ENCODE data around the gene CYB5B.

The CYB5B gene

GRCh38 chr16:69486272-69486671, 61.9 kb downstream of the CYB5B start:
- no CpG with 5 or more reads among the region's 5 CpGs for WGBS (ENCODE audit: insufficient coverage, insufficient read length)
- Histone ChIP-seq H3K4me3 (ENCODE audit: low read length) (no peak overlapping the region), H3K27ac (ENCODE audit: low read length) (no peak overlapping the region), H3K9me3 (ENCODE audit: control insufficient read depth, insufficient read depth, low read length) (no peaks in the 10 kb centered on the region), H3K27me3 (ENCODE audit: control insufficient read depth, insufficient read depth, low read length) (no peaks in the 10 kb centered on the region; the same call in 1 of the 2 replicates), H3K36me3 (ENCODE audit: control insufficient read depth, insufficient read depth, low read length) (no peaks in the 10 kb centered on the region), H3K4me1 (ENCODE audit: control insufficient read depth, insufficient read depth, low read length) (no peaks in the 10 kb centered on the region)
- no peak for DNase-seq (ENCODE audit: low read depth, low spot score)

- no peak overlapping the region for H3K4me3 ChIP-seq (ENCODE audit: low read length)
- no peak overlapping the region for H3K27ac ChIP-seq (ENCODE audit: low read length)
- no peaks in the 10 kb centered on the region for H3K9me3 ChIP-seq (ENCODE audit: control insufficient read depth, insufficient read depth, low read length)
- no CpG with 5 or more reads among the region's 11 CpGs for WGBS (ENCODE audit: insufficient coverage, insufficient read length)
- H3K36me3 ChIP-seq (ENCODE audit: control insufficient read depth, insufficient read depth, low read length): no peaks in the 10 kb centered on the region
- no peak for DNase-seq (ENCODE audit: low read depth, low spot score)
- no peaks in the 10 kb centered on the region; the same call in 1 of the 2 replicates for H3K27me3 ChIP-seq (ENCODE audit: control insufficient read depth, insufficient read depth, low read length)
- H3K4me1 ChIP-seq (ENCODE audit: control insufficient read depth, insufficient read depth, low read length): no peaks in the 10 kb centered on the region
Observed at GRCh38 chr16:69486724-69487123, 62.3 kb downstream of the CYB5B start.

- no peak for DNase-seq (ENCODE audit: low read depth, low spot score)
- H3K4me1 ChIP-seq (ENCODE audit: control insufficient read depth, insufficient read depth, low read length): no peaks in the 10 kb centered on the region
- no peaks in the 10 kb centered on the region for H3K27me3 ChIP-seq (ENCODE audit: control insufficient read depth, insufficient read depth, low read length)
- no peaks in the 10 kb centered on the region for H3K36me3 ChIP-seq (ENCODE audit: control insufficient read depth, insufficient read depth, low read length)
- no peak overlapping the region for H3K4me3 ChIP-seq (ENCODE audit: low read length)
- no CpG with 5 or more reads among the region's 9 CpGs for WGBS (ENCODE audit: insufficient coverage, insufficient read length)
- no peaks in the 10 kb centered on the region for H3K9me3 ChIP-seq (ENCODE audit: control insufficient read depth, insufficient read depth, low read length)
- no peak overlapping the region for H3K27ac ChIP-seq (ENCODE audit: low read length)
Observed at GRCh38 chr16:69490707-69491324, 66.4 kb downstream of the CYB5B start.

GRCh38 chr16:69494991-69495392, 70.6 kb downstream of the CYB5B start:
- Histone ChIP-seq H3K4me3 (ENCODE audit: low read length) (no peak overlapping the region), H3K4me1 (ENCODE audit: control insufficient read depth, insufficient read depth, low read length) (no peaks in the 10 kb centered on the region), H3K27ac (ENCODE audit: low read length) (no peak overlapping the region), H3K27me3 (ENCODE audit: control insufficient read depth, insufficient read depth, low read length) (no peaks in the 10 kb centered on the region), H3K36me3 (ENCODE audit: control insufficient read depth, insufficient read depth, low read length) (no peaks in the 10 kb centered on the region), H3K9me3 (ENCODE audit: control insufficient read depth, insufficient read depth, low read length) (no peaks in the 10 kb centered on the region)
- no CpG with 5 or more reads among the region's 4 CpGs for WGBS (ENCODE audit: insufficient coverage, insufficient read length)
- peak; percentile 57 for DNase-seq (ENCODE audit: low read depth, low spot score)

GRCh38 chr16:69495821-69496220, 71.4 kb downstream of the CYB5B start:
- DNase-seq (ENCODE audit: low read depth, low spot score): no peak
- no peak overlapping the region for H3K4me3 ChIP-seq (ENCODE audit: low read length)
- WGBS (ENCODE audit: insufficient coverage, insufficient read length): no CpG with 5 or more reads among the region's 9 CpGs
- no peaks in the 10 kb centered on the region for H3K9me3 ChIP-seq (ENCODE audit: control insufficient read depth, insufficient read depth, low read length)
- no peaks in the 10 kb centered on the region for H3K27me3 ChIP-seq (ENCODE audit: control insufficient read depth, insufficient read depth, low read length)
- no peaks in the 10 kb centered on the region for H3K36me3 ChIP-seq (ENCODE audit: control insufficient read depth, insufficient read depth, low read length)
- no peak overlapping the region for H3K27ac ChIP-seq (ENCODE audit: low read length)
- H3K4me1 ChIP-seq (ENCODE audit: control insufficient read depth, insufficient read depth, low read length): no peaks in the 10 kb centered on the region

GRCh38 chr16:69496376-69496775, 72.0 kb downstream of the CYB5B start:
- no peaks in the 10 kb centered on the region for H3K4me1 ChIP-seq (ENCODE audit: control insufficient read depth, insufficient read depth, low read length)
- no peaks in the 10 kb centered on the region for H3K27me3 ChIP-seq (ENCODE audit: control insufficient read depth, insufficient read depth, low read length)
- no peak overlapping the region for H3K27ac ChIP-seq (ENCODE audit: low read length)
- H3K9me3 ChIP-seq (ENCODE audit: control insufficient read depth, insufficient read depth, low read length): no peaks in the 10 kb centered on the region
- WGBS (ENCODE audit: insufficient coverage, insufficient read length): no CpG with 5 or more reads among the region's 4 CpGs
- H3K36me3 ChIP-seq (ENCODE audit: control insufficient read depth, insufficient read depth, low read length): no peaks in the 10 kb centered on the region
- DNase-seq (ENCODE audit: low read depth, low spot score): no peak
- H3K4me3 ChIP-seq (ENCODE audit: low read length): no peak overlapping the region

GRCh38 chr16:69496896-69497295, 72.5 kb downstream of the CYB5B start:
- Histone ChIP-seq H3K4me1 (ENCODE audit: control insufficient read depth, insufficient read depth, low read length) (no peaks in the 10 kb centered on the region), H3K4me3 (ENCODE audit: low read length) (no peak overlapping the region), H3K9me3 (ENCODE audit: control insufficient read depth, insufficient read depth, low read length) (no peaks in the 10 kb centered on the region), H3K27ac (ENCODE audit: low read length) (no peak overlapping the region), H3K27me3 (ENCODE audit: control insufficient read depth, insufficient read depth, low read length) (no peaks in the 10 kb centered on the region), H3K36me3 (ENCODE audit: control insufficient read depth, insufficient read depth, low read length) (no peaks in the 10 kb centered on the region)
- DNase-seq (ENCODE audit: low read depth, low spot score): no peak
- no CpG with 5 or more reads among the region's 5 CpGs for WGBS (ENCODE audit: insufficient coverage, insufficient read length)

- no peak overlapping the region for H3K27ac ChIP-seq (ENCODE audit: low read length)
- no peaks in the 10 kb centered on the region for H3K27me3 ChIP-seq (ENCODE audit: control insufficient read depth, insufficient read depth, low read length)
- H3K36me3 ChIP-seq (ENCODE audit: control insufficient read depth, insufficient read depth, low read length): no peaks in the 10 kb centered on the region
- no peak overlapping the region for H3K4me3 ChIP-seq (ENCODE audit: low read length)
- no CpG with 5 or more reads among the region's 16 CpGs for whole genome bisulfite sequencing (ENCODE audit: insufficient coverage, insufficient read length)
- no peaks in the 10 kb centered on the region for H3K9me3 ChIP-seq (ENCODE audit: control insufficient read depth, insufficient read depth, low read length)
- H3K4me1 ChIP-seq (ENCODE audit: control insufficient read depth, insufficient read depth, low read length): no peaks in the 10 kb centered on the region
- DNase-seq (ENCODE audit: low read depth, low spot score): no peak
Observed at GRCh38 chr16:69497876-69498596, 73.6 kb downstream of the CYB5B start.

GRCh38 chr16:69498926-69499325, 74.5 kb downstream of the CYB5B start:
- no peak overlapping the region for H3K4me3 ChIP-seq (ENCODE audit: low read length)
- no peaks in the 10 kb centered on the region for H3K9me3 ChIP-seq (ENCODE audit: control insufficient read depth, insufficient read depth, low read length)
- no peaks in the 10 kb centered on the region for H3K27me3 ChIP-seq (ENCODE audit: control insufficient read depth, insufficient read depth, low read length)
- H3K4me1 ChIP-seq (ENCODE audit: control insufficient read depth, insufficient read depth, low read length): no peaks in the 10 kb centered on the region
- WGBS (ENCODE audit: insufficient coverage, insufficient read length): no CpG with 5 or more reads among the region's 5 CpGs
- DNase-seq (ENCODE audit: low read depth, low spot score): no peak
- no peak overlapping the region for H3K27ac ChIP-seq (ENCODE audit: low read length)
- no peaks in the 10 kb centered on the region for H3K36me3 ChIP-seq (ENCODE audit: control insufficient read depth, insufficient read depth, low read length)

GRCh38 chr16:69499541-69500230, 75.3 kb downstream of the CYB5B start:
- no peaks in the 10 kb centered on the region for H3K4me1 ChIP-seq (ENCODE audit: control insufficient read depth, insufficient read depth, low read length)
- no CpG with 5 or more reads among the region's 11 CpGs for WGBS (ENCODE audit: insufficient coverage, insufficient read length)
- no peaks in the 10 kb centered on the region for H3K27me3 ChIP-seq (ENCODE audit: control insufficient read depth, insufficient read depth, low read length)
- H3K27ac ChIP-seq (ENCODE audit: low read length): no peak overlapping the region
- no peak overlapping the region for H3K4me3 ChIP-seq (ENCODE audit: low read length)
- no peaks in the 10 kb centered on the region for H3K9me3 ChIP-seq (ENCODE audit: control insufficient read depth, insufficient read depth, low read length)
- no peak for DNase-seq (ENCODE audit: low read depth, low spot score)
- no peaks in the 10 kb centered on the region for H3K36me3 ChIP-seq (ENCODE audit: control insufficient read depth, insufficient read depth, low read length)
